HG03565 (cell line): ENCODE results near the gene TSHB.
A peak's percentile ranks its signal among the peaks of the same experiment; 100 is the strongest.
"Not testable (repeated sequence)": the region's sequence is repeated elsewhere in the genome, so short reads cannot be mapped to it uniquely, and the experiment has no call there.

ENCODE experiments used
- ATAC-seq: cut with Tn5 transposase; IDR thresholded peaks from one replicate; pipeline ENCODE4 v1.9.1; 2021; ENCODE audit warnings: mild to moderate bottlenecking, moderate library complexity; ENCODE audit not compliant: unreplicated experiment

The TSHB gene

GRCh38 chr1:115029526-115029925 is at the start of gene TSHB:
TSS of gene TSHB (plus strand) at chr1:115029826. CDS start at chr1:115033363, 3,537 bp downstream.
- no peak for ATAC-seq

GRCh38 chr1:114982251-114982650 is 47.4 kb upstream of the TSHB start:
- no peak for ATAC-seq

GRCh38 chr1:114986286-114986685 is 43.3 kb upstream of the TSHB start:
- no peak for ATAC-seq

- ATAC-seq, result no peak
These were observed 41.5 kb upstream of the TSHB start for GRCh38 chr1:114988095-114988494.

- no peak for ATAC-seq
These were observed 31.9 kb upstream of the TSHB start for GRCh38 chr1:114997510-114998289.

GRCh38 chr1:115006191-115006590 is 23.4 kb upstream of the TSHB start:
- ATAC-seq, result no peak

GRCh38 chr1:115012006-115012405 is 17.6 kb upstream of the TSHB start:
- no peak for ATAC-seq

GRCh38 chr1:115012434-115012833 is 17.2 kb upstream of the TSHB start:
- no peak for ATAC-seq

- ATAC-seq, result no peak
These were observed 15.8 kb upstream of the TSHB start for GRCh38 chr1:115013792-115014191.

GRCh38 chr1:115019549-115019948 is 10.1 kb upstream of the TSHB start:
- not testable (repeated sequence) for ATAC-seq

GRCh38 chr1:115021145-115021544 is 8.5 kb upstream of the TSHB start:
- no peak for ATAC-seq

- ATAC-seq, result no peak
These were observed 6.0 kb upstream of the TSHB start for GRCh38 chr1:115023593-115023992.

- no peak for ATAC-seq
These were observed 2.0 kb downstream of the TSHB start for GRCh38 chr1:115031595-115031994.

- no peak for ATAC-seq
These were observed 6.0 kb downstream of the TSHB start for GRCh38 chr1:115035652-115036051.

GRCh38 chr1:115036814-115037507 is 7.3 kb downstream of the TSHB start:
- no peak for ATAC-seq

- no peak for ATAC-seq
These were observed 10.9 kb downstream of the TSHB start for GRCh38 chr1:115040501-115040900.

- ATAC-seq, result no peak
These were observed 12.0 kb downstream of the TSHB start for GRCh38 chr1:115041654-115042053.

GRCh38 chr1:115046751-115047150 is 17.1 kb downstream of the TSHB start:
- no peak for ATAC-seq

GRCh38 chr1:115051850-115052249 is 22.2 kb downstream of the TSHB start:
- no peak for ATAC-seq

GRCh38 chr1:115052454-115053083 is 22.9 kb downstream of the TSHB start:
- ATAC-seq, result peak; percentile 85

GRCh38 chr1:115056395-115056798 is 26.8 kb downstream of the TSHB start:
- ATAC-seq, result no peak
